GM10266 (cell line): Measurements from ENCODE around the gene ZFAND3.

Experiments
- DNase-seq: peaks from one replicate; pipeline ENCODE4 v3.0.0; 2012; ENCODE audit errors: extremely low spot score
- TF ChIP-seq, protein P1 (sequence below): IDR thresholded peaks from 2 replicates; pipeline ENCODE4 v1.5.1; 2012; ENCODE audit warnings: mild to moderate bottlenecking, low read depth; ENCODE audit not compliant: control insufficient read depth, insufficient read depth; ENCODE audit errors: missing control alignments

ZFAND3 gene

DNA sequence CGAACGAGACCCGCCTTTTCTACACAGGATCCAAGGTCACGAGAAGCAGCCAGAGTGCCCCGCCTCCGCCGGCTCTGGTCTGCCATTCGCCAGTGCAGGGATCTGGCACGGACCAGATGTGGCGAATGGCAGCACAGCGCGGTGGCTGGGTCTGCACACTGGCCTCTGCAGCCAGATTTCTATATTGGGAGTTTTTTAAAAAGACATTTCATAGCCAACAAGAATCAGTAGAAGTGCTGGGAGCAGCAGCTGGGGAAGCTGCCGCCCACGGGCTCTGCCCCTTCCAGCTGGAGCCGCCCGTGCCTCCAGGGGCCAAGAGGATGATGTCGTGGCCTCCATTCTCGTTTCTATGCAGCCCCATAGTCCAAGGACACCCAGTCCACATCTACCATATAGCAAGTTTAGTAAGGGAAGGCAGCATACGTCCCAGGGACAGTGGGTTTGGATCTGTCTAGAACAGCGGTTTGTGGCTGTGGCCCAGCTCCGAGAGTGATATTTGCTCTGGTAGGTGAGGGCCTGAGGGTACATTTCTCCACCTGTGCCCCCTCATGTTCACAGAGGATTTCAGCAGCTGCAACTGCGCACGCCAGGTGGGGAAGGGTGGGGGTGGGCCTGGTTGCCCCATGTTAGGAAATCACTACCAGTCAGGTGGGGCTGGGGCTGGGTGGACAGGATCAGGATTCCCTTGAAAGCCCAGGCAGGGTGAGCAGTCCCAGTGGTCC, 333.7 kb downstream of the ZFAND3 start:
- TF ChIP-seq, protein P1, sequence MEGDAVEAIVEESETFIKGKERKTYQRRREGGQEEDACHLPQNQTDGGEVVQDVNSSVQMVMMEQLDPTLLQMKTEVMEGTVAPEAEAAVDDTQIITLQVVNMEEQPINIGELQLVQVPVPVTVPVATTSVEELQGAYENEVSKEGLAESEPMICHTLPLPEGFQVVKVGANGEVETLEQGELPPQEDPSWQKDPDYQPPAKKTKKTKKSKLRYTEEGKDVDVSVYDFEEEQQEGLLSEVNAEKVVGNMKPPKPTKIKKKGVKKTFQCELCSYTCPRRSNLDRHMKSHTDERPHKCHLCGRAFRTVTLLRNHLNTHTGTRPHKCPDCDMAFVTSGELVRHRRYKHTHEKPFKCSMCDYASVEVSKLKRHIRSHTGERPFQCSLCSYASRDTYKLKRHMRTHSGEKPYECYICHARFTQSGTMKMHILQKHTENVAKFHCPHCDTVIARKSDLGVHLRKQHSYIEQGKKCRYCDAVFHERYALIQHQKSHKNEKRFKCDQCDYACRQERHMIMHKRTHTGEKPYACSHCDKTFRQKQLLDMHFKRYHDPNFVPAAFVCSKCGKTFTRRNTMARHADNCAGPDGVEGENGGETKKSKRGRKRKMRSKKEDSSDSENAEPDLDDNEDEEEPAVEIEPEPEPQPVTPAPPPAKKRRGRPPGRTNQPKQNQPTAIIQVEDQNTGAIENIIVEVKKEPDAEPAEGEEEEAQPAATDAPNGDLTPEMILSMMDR = no peak
- no peak for DNase-seq

DNA sequence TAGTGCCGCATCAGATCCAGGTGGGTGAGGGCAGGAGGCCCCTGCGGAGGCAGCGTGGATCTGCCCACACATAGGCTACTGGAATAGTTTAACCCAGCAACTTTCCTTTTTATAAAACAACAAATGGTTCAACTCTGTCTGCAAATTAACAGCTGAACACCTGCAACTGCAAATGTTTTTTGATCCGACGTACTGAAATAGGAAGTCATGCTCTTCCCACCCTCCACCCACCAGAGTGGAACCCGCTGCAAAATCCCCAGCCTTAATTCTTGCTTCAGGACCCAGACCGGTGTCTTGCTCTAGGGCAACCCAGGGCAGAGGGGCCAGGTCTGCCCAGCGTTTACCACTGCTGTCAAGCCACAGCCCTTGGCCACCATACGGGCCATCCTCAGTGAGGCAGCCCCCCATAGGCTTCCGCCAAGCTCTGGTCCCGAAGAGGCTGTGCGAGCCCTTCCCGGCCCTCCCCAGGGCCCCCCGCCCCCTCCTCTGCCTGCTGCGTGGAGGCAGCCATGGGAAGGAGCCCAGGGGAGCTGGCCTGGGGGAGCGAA, 334.3 kb downstream of the ZFAND3 start:
- DNase-seq = no peak
- TF ChIP-seq, protein P1 = no peak

DNA sequence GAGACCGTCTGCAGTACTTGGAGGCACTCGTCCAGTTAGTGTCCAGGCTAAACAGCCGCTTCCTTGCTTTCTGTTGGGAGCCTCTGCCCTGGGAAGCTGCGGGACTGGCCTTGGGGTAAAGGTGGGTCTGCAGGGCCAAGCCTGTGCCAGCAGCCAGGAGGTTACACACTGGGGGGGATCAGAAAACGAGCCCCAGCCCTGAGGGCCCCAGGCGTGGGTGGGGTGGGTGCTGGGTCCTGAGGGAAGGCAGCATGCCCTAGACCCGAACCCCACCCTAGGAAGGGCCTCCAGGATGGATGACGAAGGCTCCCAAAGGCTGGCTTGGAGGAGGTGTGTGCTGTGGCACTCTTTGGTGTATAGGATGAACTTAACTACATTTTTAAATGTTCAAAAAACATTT, 335.2 kb downstream of the ZFAND3 start:
- TF ChIP-seq, protein P1 = no peak
- DNase-seq = no peak

DNA sequence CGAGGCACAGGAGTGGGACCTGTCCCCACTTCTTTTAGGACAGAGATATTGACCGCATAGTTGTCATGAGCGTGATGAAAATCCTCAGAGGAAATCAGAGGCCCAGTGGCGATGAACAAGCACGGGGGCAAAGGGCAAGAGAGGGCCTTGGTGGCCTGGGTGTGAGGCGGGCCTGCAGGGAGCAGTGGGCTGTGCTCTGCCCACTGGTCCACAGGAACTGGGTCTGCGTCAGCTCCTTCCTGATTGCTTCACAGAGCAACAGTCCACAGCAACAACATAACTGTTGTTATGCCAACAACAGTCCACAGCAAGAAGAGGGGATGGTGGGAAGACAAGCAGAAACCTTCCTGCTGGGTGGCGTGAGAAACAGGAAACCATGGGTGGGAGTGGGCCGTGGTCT, 335.6 kb downstream of the ZFAND3 start:
- TF ChIP-seq, protein P1 = no peak
- DNase-seq = no peak

DNA sequence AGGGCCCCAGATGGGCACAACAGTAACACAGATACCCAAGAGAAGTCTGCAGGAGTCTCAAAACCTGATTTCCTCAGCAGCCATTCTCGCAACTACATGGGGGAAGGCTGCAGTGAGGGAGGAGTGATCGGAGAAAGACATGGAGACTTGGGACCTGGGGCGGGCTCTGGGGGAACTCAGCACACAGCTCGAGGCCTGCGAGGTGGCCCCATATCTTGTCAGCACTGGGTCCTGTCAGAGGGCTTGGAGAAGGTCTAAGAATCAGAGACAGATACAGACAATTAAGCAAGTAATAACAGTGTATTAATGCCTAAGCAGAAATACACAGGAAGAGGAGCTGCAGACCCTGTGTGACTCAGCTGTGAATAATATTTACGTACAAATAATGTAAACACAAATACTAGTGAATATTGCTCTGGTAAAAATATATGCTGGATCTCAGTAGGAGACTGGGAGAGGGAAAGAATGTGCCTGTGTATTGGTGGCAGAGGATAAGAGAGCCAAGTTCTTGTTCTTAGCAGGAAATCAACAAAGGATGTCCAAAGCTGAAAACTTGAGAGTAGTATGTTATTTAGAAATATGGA, 336.2 kb downstream of the ZFAND3 start:
- DNase-seq = no peak
- TF ChIP-seq, protein P1 = no peak

DNA sequence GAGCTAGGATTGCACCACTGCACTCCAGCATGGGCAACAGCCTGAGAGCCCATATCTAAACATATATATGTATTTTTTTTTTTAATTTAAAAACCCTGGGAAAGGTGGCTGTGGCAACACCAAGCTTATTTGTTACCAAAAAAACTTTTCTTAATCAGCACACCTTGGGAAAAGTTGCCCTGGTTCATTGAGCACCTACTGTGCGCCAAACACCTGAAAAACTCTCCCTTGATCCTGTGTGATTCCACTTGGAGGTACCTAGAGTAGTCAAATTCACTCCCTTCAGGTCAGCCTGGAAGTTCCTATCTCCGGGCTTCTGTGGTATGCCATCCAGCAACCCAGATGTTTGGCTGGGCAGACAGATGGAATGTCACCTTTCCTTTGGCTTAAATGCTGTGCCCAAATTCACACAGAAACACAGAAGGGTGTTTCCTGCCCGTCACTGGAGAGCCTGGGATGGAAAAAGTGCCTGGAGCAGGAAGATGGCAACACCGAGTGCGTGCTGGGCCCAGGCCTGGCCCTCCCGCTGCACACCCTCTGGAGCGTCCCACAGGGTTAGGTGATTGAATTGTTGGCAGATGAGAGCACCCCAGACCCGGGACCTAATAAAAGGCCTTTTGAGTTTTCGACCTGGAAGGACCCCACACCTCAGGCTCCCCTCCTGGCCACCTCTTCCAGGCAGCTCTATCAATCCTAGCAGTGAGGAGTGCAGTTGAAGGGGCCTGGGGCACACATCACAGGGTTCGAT, 337.5 kb downstream of the ZFAND3 start:
- DNase-seq = no peak
- TF ChIP-seq, protein P1 = no peak
